IPS-18c (cell line): Measurements from ENCODE around the gene DEFB108B.
"Not testable (repeated sequence)": the region's sequence is repeated elsewhere in the genome, so short reads cannot be mapped to it uniquely, and the experiment has no call there.

Experiments used
- H3K4me3 ChIP-seq: 2 replicates; pipeline ENCODE4 v1.7.0; 2013; ENCODE audit warnings: low read depth, mild to moderate bottlenecking, low read length, moderate library complexity; ENCODE audit not compliant: insufficient read depth
- H3K9me3 ChIP-seq: one replicate; pipeline ENCODE4 v1.6.1; 2013; ENCODE audit warnings: mild to moderate bottlenecking, low read length, moderate library complexity; ENCODE audit not compliant: control insufficient read depth, insufficient read depth

DEFB108B gene

GRCh38 chr11:71832811-71833210 lies at the start of gene DEFB108B:
Gene DEFB108B, plus strand, starts transcription at chr11:71833200. Its CDS starts 0 bp downstream, at chr11:71833200.
- H3K4me3 ChIP-seq = not testable (repeated sequence)

GRCh38 chr11:71786114-71786847 lies 46.7 kb upstream of the DEFB108B start:
- not testable (repeated sequence) for H3K9me3 ChIP-seq, H3K4me3 ChIP-seq

More at GRCh38 chr11:71832811-71833210, at the start of gene DEFB108B:
- H3K9me3 ChIP-seq = not testable (repeated sequence)

GRCh38 chr11:71786848-71787097 lies 46.2 kb upstream of the DEFB108B start:
- peak overlapping the region; percentile 36; the same call in 1 of the 2 replicates for H3K4me3 ChIP-seq
- not testable (repeated sequence) for H3K9me3 ChIP-seq

- peak overlapping the region; percentile 53 for H3K4me3 ChIP-seq
- H3K9me3 ChIP-seq = no peaks in the 10 kb centered on the region
These were observed 45.7 kb upstream of the DEFB108B start for GRCh38 chr11:71787098-71787823.

- not testable (repeated sequence) for H3K9me3 ChIP-seq
These were observed 45.1 kb upstream of the DEFB108B start for GRCh38 chr11:71787824-71788454.

GRCh38 chr11:71789444-71790196 lies 43.4 kb upstream of the DEFB108B start:
- not testable (repeated sequence) for H3K9me3 ChIP-seq, H3K4me3 ChIP-seq

More at GRCh38 chr11:71787824-71788454, 45.1 kb upstream of the DEFB108B start:
- H3K4me3 ChIP-seq = peak overlapping the region; percentile 53

- not testable (repeated sequence) for H3K9me3 ChIP-seq, H3K4me3 ChIP-seq
These were observed 41.9 kb upstream of the DEFB108B start for GRCh38 chr11:71791111-71791510.

- not testable (repeated sequence) for H3K9me3 ChIP-seq, H3K4me3 ChIP-seq
These were observed 40.3 kb upstream of the DEFB108B start for GRCh38 chr11:71792621-71793235.

GRCh38 chr11:71794386-71795040 lies 38.5 kb upstream of the DEFB108B start:
- H3K9me3 ChIP-seq, H3K4me3 ChIP-seq: not testable (repeated sequence)

GRCh38 chr11:71795236-71795635 lies 37.8 kb upstream of the DEFB108B start:
- H3K9me3 ChIP-seq, H3K4me3 ChIP-seq: not testable (repeated sequence)

- not testable (repeated sequence) for H3K9me3 ChIP-seq
These were observed 37.0 kb upstream of the DEFB108B start for GRCh38 chr11:71796016-71796415.

GRCh38 chr11:71796781-71797180 lies 36.2 kb upstream of the DEFB108B start:
- H3K4me3 ChIP-seq = not testable (repeated sequence)

More at GRCh38 chr11:71796016-71796415, 37.0 kb upstream of the DEFB108B start:
- not testable (repeated sequence) for H3K4me3 ChIP-seq

GRCh38 chr11:71799556-71800128 lies 33.4 kb upstream of the DEFB108B start:
- not testable (repeated sequence) for H3K4me3 ChIP-seq, H3K9me3 ChIP-seq

More at GRCh38 chr11:71796781-71797180, 36.2 kb upstream of the DEFB108B start:
- not testable (repeated sequence) for H3K9me3 ChIP-seq

GRCh38 chr11:71800335-71800953 lies 32.6 kb upstream of the DEFB108B start:
- not testable (repeated sequence) for H3K9me3 ChIP-seq, H3K4me3 ChIP-seq

- not testable (repeated sequence) for H3K4me3 ChIP-seq, H3K9me3 ChIP-seq
These were observed 32.0 kb upstream of the DEFB108B start for GRCh38 chr11:71801026-71801425.

GRCh38 chr11:71802874-71803273 lies 30.1 kb upstream of the DEFB108B start:
- H3K4me3 ChIP-seq, H3K9me3 ChIP-seq: not testable (repeated sequence)
